SK-N-SH treated with all-trans-retinoic acid at 6 μM for 48 hours (cell line): Measurements from ENCODE around the gene EPHB6.

ENCODE experiments used
- ATAC-seq: fragments of 200-7000 bp; cut with Tn5 transposase; 3 replicates; pipeline ENCODE4 v1.9.1; 2020; ENCODE audit warnings: mild to moderate bottlenecking, moderate library complexity
- ARNTL ChIP-seq: fragments of 450-650 bp; formaldehyde crosslinking; IDR thresholded peaks from 2 replicates; pipeline ENCODE4 v1.5.0; 2020; ENCODE audit warnings: low read depth, mild to moderate bottlenecking, moderate library complexity, borderline replicate concordance
- BACH2 ChIP-seq: fragments of 250-450 bp; sonication (Bioruptor Pico); IDR thresholded peaks from 2 replicates; pipeline ENCODE4 v1.9.0; 2021; ENCODE audit warnings: mild to moderate bottlenecking, borderline replicate concordance
- CSDC2 ChIP-seq: fragments of 250-450 bp; sonication (Bioruptor Pico); IDR thresholded peaks from 2 replicates; pipeline ENCODE4 v1.5.0; 2020; ENCODE audit warnings: mild to moderate bottlenecking, moderate library complexity
- ESRRG ChIP-seq: fragments of 250-450 bp; sonication (Bioruptor Pico); IDR thresholded peaks from 2 replicates; pipeline ENCODE4 v1.6.1; 2021; ENCODE audit warnings: mild to moderate bottlenecking
- GLIS3 ChIP-seq: fragments of 250-450 bp; sonication (Bioruptor Pico); IDR thresholded peaks from 2 replicates; pipeline ENCODE4 v1.5.0; 2020; ENCODE audit warnings: mild to moderate bottlenecking, moderate library complexity
- ISL1 ChIP-seq: fragments of 250-450 bp; sonication (Bioruptor Pico); IDR thresholded peaks from 2 replicates; pipeline ENCODE4 v2.1.2; 2022; ENCODE audit warnings: mild to moderate bottlenecking, moderate library complexity
- PPARA ChIP-seq: fragments of 250-450 bp; sonication (Bioruptor Pico); IDR thresholded peaks from 2 replicates; pipeline ENCODE4 v1.5.0; 2020; ENCODE audit warnings: mild to moderate bottlenecking, borderline replicate concordance
- RARB ChIP-seq: fragments of 250-450 bp; sonication (Bioruptor Pico); IDR thresholded peaks from 2 replicates; pipeline ENCODE4 v1.8.0; 2021; ENCODE audit warnings: mild to moderate bottlenecking, moderate library complexity
- SNAI2 ChIP-seq: fragments of 250-450 bp; sonication (Bioruptor Pico); IDR thresholded peaks from 2 replicates; pipeline ENCODE4 v1.5.0; 2020; ENCODE audit warnings: mild to moderate bottlenecking, moderate library complexity
- TCF4 ChIP-seq: fragments of 250-450 bp; sonication (Bioruptor Pico); IDR thresholded peaks from 2 replicates; pipeline ENCODE4 v1.8.0; 2021; ENCODE audit warnings: mild to moderate bottlenecking, moderate library complexity, borderline replicate concordance
- TOX ChIP-seq: fragments of 250-450 bp; sonication (Bioruptor Pico); IDR thresholded peaks from 2 replicates; pipeline ENCODE4 v1.8.0; 2021; ENCODE audit warnings: mild to moderate bottlenecking, moderate library complexity, borderline replicate concordance
- ZC3H10 ChIP-seq: fragments of 250-450 bp; sonication (Bioruptor Pico); IDR thresholded peaks from 2 replicates; pipeline ENCODE4 v1.5.1; 2021; ENCODE audit warnings: mild to moderate bottlenecking, moderate library complexity
- ZFP3 ChIP-seq: fragments of 250-450 bp; sonication (Bioruptor Pico); IDR thresholded peaks from 2 replicates; pipeline ENCODE4 v1.5.0; 2020; ENCODE audit warnings: mild to moderate bottlenecking, moderate library complexity
- ZFP30 ChIP-seq: fragments of 450-650 bp; formaldehyde crosslinking; IDR thresholded peaks from 2 replicates; pipeline ENCODE4 v1.5.0; 2022; ENCODE audit warnings: mild to moderate bottlenecking, moderate library complexity
- ZNF565 ChIP-seq: fragments of 450-650 bp; formaldehyde crosslinking; conservative IDR thresholded peaks from 2 replicates; pipeline ENCODE4 v1.5.0; 2020; ENCODE audit warnings: low read depth, mild to moderate bottlenecking, moderate library complexity
- ZNF70 ChIP-seq: fragments of 450-650 bp; formaldehyde crosslinking; IDR thresholded peaks from 2 replicates; pipeline ENCODE4 v1.5.0; 2020; ENCODE audit warnings: mild to moderate bottlenecking, moderate library complexity
- ZNF8 ChIP-seq: fragments of 450-650 bp; formaldehyde crosslinking; IDR thresholded peaks from 2 replicates; pipeline ENCODE4 v1.5.0; 2020; ENCODE audit warnings: mild to moderate bottlenecking, moderate library complexity
- TF ChIP-seq, protein P1 (sequence below): fragments of 250-450 bp; sonication (Bioruptor Pico); IDR thresholded peaks from 2 replicates; pipeline ENCODE4 v1.5.1; 2021; ENCODE audit warnings: mild to moderate bottlenecking, moderate library complexity
- TF ChIP-seq, protein P2 (sequence below): fragments of 250-450 bp; sonication (Bioruptor Pico); IDR thresholded peaks from 2 replicates; pipeline ENCODE4 v1.5.0; 2020; ENCODE audit warnings: mild to moderate bottlenecking, moderate library complexity
- TF ChIP-seq, protein P3 (sequence below): fragments of 250-450 bp; sonication (Bioruptor Pico); IDR thresholded peaks from 2 replicates; pipeline ENCODE4 v1.5.1; 2020; ENCODE audit warnings: low read depth, mild to moderate bottlenecking, moderate library complexity
- TF ChIP-seq, protein P4 (sequence below): fragments of 250-450 bp; sonication (Bioruptor Pico); IDR thresholded peaks from 2 replicates; pipeline ENCODE4 v1.8.0; 2020; ENCODE audit warnings: mild to moderate bottlenecking, moderate library complexity, borderline replicate concordance
- TF ChIP-seq, protein P5 (sequence below): fragments of 250-450 bp; sonication (Bioruptor Pico); IDR thresholded peaks from 2 replicates; pipeline ENCODE4 v1.8.0; 2021; ENCODE audit warnings: low read depth, mild to moderate bottlenecking, moderate library complexity, borderline replicate concordance

Gene EPHB6

DNA sequence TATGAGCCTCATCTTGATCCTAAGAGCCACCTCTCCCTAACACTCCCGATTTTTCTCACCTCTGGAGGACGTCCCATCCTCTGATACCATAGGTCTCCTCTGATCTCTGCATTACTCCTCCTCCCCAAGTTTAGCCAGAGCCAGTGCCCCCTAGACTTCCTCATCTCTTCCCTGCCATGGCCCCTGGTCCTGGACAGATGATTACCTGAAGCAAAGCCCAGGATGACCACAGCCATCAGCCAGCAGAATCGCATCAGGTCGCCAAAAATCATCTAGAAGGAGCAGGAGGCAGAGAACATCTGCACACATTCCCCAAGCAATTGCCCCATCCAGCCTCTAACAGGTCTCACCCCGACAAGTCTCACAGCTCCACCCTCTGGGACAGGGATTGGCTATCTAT, 19.0 kb downstream of the EPHB6 start:
- ATAC-seq: no peak
- TF ChIP-seq SNAI2 (no peak), TOX (CRISPR knock-in tag) (no peak), ISL1 (CRISPR knock-in tag) (no peak), GLIS3 (no peak), ZNF70 (CRISPR knock-in tag) (no peak), TCF4 (CRISPR knock-in tag) (no peak), RARB (CRISPR knock-in tag) (no peak), ARNTL (no peak), ZNF8 (CRISPR knock-in tag) (no peak), ZFP3 (no peak), CSDC2 (CRISPR knock-in tag) (no peak), BACH2 (CRISPR knock-in tag) (no peak), ZFP30 (CRISPR knock-in tag) (no peak), ZC3H10 (CRISPR knock-in tag) (no peak), ESRRG (no peak), ZNF565 (no peak)
- TF ChIP-seq, protein P1, sequence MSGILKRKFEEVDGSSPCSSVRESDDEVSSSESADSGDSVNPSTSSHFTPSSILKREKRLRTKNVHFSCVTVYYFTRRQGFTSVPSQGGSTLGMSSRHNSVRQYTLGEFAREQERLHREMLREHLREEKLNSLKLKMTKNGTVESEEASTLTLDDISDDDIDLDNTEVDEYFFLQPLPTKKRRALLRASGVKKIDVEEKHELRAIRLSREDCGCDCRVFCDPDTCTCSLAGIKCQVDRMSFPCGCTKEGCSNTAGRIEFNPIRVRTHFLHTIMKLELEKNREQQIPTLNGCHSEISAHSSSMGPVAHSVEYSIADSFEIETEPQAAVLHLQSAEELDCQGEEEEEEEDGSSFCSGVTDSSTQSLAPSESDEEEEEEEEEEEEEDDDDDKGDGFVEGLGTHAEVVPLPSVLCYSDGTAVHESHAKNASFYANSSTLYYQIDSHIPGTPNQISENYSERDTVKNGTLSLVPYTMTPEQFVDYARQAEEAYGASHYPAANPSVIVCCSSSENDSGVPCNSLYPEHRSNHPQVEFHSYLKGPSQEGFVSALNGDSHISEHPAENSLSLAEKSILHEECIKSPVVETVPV: no peak
- TF ChIP-seq, protein P2, sequence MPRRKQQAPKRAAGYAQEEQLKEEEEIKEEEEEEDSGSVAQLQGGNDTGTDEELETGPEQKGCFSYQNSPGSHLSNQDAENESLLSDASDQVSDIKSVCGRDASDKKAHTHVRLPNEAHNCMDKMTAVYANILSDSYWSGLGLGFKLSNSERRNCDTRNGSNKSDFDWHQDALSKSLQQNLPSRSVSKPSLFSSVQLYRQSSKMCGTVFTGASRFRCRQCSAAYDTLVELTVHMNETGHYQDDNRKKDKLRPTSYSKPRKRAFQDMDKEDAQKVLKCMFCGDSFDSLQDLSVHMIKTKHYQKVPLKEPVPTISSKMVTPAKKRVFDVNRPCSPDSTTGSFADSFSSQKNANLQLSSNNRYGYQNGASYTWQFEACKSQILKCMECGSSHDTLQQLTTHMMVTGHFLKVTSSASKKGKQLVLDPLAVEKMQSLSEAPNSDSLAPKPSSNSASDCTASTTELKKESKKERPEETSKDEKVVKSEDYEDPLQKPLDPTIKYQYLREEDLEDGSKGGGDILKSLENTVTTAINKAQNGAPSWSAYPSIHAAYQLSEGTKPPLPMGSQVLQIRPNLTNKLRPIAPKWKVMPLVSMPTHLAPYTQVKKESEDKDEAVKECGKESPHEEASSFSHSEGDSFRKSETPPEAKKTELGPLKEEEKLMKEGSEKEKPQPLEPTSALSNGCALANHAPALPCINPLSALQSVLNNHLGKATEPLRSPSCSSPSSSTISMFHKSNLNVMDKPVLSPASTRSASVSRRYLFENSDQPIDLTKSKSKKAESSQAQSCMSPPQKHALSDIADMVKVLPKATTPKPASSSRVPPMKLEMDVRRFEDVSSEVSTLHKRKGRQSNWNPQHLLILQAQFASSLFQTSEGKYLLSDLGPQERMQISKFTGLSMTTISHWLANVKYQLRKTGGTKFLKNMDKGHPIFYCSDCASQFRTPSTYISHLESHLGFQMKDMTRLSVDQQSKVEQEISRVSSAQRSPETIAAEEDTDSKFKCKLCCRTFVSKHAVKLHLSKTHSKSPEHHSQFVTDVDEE: no peak
- TF ChIP-seq, protein P3, sequence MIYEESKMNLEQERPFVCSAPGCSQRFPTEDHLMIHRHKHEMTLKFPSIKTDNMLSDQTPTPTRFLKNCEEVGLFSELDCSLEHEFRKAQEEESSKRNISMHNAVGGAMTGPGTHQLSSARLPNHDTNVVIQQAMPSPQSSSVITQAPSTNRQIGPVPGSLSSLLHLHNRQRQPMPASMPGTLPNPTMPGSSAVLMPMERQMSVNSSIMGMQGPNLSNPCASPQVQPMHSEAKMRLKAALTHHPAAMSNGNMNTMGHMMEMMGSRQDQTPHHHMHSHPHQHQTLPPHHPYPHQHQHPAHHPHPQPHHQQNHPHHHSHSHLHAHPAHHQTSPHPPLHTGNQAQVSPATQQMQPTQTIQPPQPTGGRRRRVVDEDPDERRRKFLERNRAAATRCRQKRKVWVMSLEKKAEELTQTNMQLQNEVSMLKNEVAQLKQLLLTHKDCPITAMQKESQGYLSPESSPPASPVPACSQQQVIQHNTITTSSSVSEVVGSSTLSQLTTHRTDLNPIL (CRISPR knock-in tag): no peak
- TF ChIP-seq, protein P4, sequence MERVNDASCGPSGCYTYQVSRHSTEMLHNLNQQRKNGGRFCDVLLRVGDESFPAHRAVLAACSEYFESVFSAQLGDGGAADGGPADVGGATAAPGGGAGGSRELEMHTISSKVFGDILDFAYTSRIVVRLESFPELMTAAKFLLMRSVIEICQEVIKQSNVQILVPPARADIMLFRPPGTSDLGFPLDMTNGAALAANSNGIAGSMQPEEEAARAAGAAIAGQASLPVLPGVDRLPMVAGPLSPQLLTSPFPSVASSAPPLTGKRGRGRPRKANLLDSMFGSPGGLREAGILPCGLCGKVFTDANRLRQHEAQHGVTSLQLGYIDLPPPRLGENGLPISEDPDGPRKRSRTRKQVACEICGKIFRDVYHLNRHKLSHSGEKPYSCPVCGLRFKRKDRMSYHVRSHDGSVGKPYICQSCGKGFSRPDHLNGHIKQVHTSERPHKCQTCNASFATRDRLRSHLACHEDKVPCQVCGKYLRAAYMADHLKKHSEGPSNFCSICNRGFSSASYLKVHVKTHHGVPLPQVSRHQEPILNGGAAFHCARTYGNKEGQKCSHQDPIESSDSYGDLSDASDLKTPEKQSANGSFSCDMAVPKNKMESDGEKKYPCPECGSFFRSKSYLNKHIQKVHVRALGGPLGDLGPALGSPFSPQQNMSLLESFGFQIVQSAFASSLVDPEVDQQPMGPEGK: no peak

DNA sequence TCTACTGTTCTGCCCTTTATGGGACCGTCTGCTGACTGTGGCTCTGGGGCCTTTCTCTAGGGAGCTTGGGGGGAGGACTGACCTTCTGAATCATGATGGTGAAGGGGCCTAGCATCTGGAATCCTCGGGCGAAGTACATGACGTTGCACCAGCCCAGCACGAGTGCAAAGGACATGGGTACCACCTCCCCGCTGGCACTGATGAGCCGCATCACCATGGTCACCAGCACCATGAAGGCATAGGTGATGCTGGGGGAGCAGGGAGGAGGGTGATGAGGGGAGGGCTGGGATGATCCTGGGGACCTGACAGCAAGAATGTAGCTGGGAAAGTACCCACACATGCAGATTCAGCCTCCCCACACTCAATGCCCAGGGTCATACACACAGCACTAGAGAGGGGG, 19.5 kb downstream of the EPHB6 start:
- TF ChIP-seq, protein P5, sequence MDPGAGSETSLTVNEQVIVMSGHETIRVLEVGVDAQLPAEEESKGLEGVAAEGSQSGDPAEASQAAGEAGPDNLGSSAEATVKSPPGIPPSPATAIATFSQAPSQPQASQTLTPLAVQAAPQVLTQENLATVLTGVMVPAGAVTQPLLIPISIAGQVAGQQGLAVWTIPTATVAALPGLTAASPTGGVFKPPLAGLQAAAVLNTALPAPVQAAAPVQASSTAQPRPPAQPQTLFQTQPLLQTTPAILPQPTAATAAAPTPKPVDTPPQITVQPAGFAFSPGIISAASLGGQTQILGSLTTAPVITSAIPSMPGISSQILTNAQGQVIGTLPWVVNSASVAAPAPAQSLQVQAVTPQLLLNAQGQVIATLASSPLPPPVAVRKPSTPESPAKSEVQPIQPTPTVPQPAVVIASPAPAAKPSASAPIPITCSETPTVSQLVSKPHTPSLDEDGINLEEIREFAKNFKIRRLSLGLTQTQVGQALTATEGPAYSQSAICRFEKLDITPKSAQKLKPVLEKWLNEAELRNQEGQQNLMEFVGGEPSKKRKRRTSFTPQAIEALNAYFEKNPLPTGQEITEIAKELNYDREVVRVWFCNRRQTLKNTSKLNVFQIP (CRISPR knock-in tag): no peak
- ATAC-seq: no peak

DNA sequence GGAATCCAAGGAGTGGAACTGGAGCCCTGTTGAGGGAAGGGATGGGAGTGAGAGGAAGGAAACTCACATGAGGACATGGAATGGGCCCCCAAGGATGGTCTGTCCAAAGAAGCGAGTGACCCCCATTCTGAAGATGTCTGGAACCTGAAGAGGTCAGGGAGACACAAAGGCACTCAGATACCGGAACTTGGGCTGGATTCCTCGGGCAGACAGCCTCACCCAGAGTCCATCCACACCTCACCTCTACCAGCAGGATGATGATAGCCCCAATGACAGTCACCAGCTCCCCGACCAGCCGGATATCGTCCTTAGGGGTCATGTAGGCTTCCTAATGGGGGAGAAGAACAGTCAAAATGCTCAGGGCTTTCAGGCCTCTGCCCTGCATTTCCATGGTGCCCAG, 20.0 kb downstream of the EPHB6 start:
- TF ChIP-seq ZC3H10 (CRISPR knock-in tag): no peak
- TF ChIP-seq, protein P5 (CRISPR knock-in tag): no peak
- TF ChIP-seq PPARA (CRISPR knock-in tag): no peak
- no peak for TF ChIP-seq ZNF70 (CRISPR knock-in tag)
- no peak for TF ChIP-seq ZFP30 (CRISPR knock-in tag)
- TF ChIP-seq, protein P4: no peak
- TF ChIP-seq ISL1 (CRISPR knock-in tag): no peak
- no peak for TF ChIP-seq ZNF565
- ATAC-seq: no peak
